Liver (tissue), 3 donors: ENCODE measurements around the gene ZNF587.

Source experiments
- HNF4G ChIP-seq: IDR thresholded peaks from 2 replicates; pipeline ENCODE4 v1.6.1; 2016; ENCODE audit warnings: antibody characterized with exemption
- TF ChIP-seq, protein P1 (sequence below): fragments of 150-350 bp; IDR thresholded peaks from 2 replicates; pipeline ENCODE4 v1.5.1; 2017; ENCODE audit warnings: improper control_type of control experiment, low read depth, low read length; ENCODE audit not compliant: missing input control
- TF ChIP-seq, protein P2 (sequence below): IDR thresholded peaks from 2 replicates; pipeline ENCODE4 v1.6.1; 2016; ENCODE audit warnings: antibody characterized with exemption
- TF ChIP-seq, protein P3 (sequence below): IDR thresholded peaks from 2 replicates; pipeline ENCODE4 v1.6.1; 2016; ENCODE audit warnings: antibody characterized with exemption
- donor health status: healthy.
- donor health status: healthy.

DNA sequence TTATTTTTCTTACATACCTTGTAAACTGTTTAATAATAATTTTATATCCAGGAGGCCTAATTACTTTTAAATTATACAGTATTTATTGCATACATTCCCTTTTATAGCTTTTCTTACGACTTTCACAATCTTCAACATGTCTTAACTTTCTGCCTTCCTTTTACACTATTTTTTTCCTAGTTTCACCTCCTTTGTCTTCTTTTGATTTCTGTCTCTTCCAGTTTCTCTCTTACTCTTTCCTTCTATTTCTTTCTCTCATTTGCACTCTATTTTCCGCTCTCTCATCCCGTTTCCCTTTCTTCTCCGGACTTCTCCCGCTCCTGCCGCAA lies 46.4 kb upstream of the ZNF587 start:
- TF ChIP-seq, protein P1, sequence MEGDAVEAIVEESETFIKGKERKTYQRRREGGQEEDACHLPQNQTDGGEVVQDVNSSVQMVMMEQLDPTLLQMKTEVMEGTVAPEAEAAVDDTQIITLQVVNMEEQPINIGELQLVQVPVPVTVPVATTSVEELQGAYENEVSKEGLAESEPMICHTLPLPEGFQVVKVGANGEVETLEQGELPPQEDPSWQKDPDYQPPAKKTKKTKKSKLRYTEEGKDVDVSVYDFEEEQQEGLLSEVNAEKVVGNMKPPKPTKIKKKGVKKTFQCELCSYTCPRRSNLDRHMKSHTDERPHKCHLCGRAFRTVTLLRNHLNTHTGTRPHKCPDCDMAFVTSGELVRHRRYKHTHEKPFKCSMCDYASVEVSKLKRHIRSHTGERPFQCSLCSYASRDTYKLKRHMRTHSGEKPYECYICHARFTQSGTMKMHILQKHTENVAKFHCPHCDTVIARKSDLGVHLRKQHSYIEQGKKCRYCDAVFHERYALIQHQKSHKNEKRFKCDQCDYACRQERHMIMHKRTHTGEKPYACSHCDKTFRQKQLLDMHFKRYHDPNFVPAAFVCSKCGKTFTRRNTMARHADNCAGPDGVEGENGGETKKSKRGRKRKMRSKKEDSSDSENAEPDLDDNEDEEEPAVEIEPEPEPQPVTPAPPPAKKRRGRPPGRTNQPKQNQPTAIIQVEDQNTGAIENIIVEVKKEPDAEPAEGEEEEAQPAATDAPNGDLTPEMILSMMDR: no peak
- TF ChIP-seq, protein P2, sequence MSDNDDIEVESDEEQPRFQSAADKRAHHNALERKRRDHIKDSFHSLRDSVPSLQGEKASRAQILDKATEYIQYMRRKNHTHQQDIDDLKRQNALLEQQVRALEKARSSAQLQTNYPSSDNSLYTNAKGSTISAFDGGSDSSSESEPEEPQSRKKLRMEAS: no peak
- TF ChIP-seq HNF4G: no peak
- TF ChIP-seq, protein P3, sequence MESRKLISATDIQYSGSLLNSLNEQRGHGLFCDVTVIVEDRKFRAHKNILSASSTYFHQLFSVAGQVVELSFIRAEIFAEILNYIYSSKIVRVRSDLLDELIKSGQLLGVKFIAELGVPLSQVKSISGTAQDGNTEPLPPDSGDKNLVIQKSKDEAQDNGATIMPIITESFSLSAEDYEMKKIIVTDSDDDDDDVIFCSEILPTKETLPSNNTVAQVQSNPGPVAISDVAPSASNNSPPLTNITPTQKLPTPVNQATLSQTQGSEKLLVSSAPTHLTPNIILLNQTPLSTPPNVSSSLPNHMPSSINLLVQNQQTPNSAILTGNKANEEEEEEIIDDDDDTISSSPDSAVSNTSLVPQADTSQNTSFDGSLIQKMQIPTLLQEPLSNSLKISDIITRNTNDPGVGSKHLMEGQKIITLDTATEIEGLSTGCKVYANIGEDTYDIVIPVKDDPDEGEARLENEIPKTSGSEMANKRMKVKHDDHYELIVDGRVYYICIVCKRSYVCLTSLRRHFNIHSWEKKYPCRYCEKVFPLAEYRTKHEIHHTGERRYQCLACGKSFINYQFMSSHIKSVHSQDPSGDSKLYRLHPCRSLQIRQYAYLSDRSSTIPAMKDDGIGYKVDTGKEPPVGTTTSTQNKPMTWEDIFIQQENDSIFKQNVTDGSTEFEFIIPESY: no peak
